A549 (cell line): ENCODE results near the gene PDP2.

Experiments
- EP300 ChIP-seq, 2 experiments: fragments of >200 bp; sonication (Bioruptor Twin); formaldehyde crosslinking; IDR thresholded peaks; 2 replicates in 1 of 2; 3 replicates in 1 of 2; pipeline ENCODE4 v1.6.1; 2016 to 2017
- HMGXB4 ChIP-seq: fragments of 250-450 bp; sonication (Bioruptor Pico); IDR thresholded peaks from 2 replicates; pipeline ENCODE4 v1.5.0; 2021; ENCODE audit warnings: mild to moderate bottlenecking, moderate library complexity, borderline replicate concordance
- JUN ChIP-seq, 2 experiments: fragments of >200 bp; sonication (Bioruptor Twin); formaldehyde crosslinking; IDR thresholded peaks; 2 replicates in 1 of 2; 3 replicates in 1 of 2; pipeline ENCODE4 v1.6.1; 2016 to 2017
- KDM1A ChIP-seq: fragments of 200-600 bp; sonication (generic); IDR thresholded peaks from 2 replicates; pipeline ENCODE4 v1.6.1; 2016; ENCODE audit warnings: low read depth, mild to moderate bottlenecking
- POLR2A ChIP-seq: IDR thresholded peaks from 2 replicates; pipeline ENCODE4 v1.6.1; 2012; ENCODE audit warnings: mild to moderate bottlenecking, low read length
- TP53 ChIP-seq: fragments of 250-450 bp; sonication (Bioruptor Pico); IDR thresholded peaks from 2 replicates; pipeline ENCODE4 v1.5.0; 2021; ENCODE audit warnings: mild to moderate bottlenecking, moderate library complexity
- ZC3H11A ChIP-seq: fragments of 450-650 bp; IDR thresholded peaks from 2 replicates; pipeline ENCODE4 v1.6.1; 2014; ENCODE audit warnings: antibody characterized with exemption, mild to moderate bottlenecking
- ZFP36 ChIP-seq: fragments of 450-650 bp; IDR thresholded peaks from 2 replicates; pipeline ENCODE4 v1.6.1; 2014; ENCODE audit warnings: borderline replicate concordance; ENCODE audit not compliant: partially characterized antibody
- TF ChIP-seq, protein P1 (sequence below): fragments of >200 bp; sonication (Bioruptor Twin); formaldehyde crosslinking; IDR thresholded peaks from 3 replicates; pipeline ENCODE4 v1.5.1; 2016

- TF ChIP-seq TP53 (CRISPR knock-in tag): no peak
- TF ChIP-seq, protein P1, sequence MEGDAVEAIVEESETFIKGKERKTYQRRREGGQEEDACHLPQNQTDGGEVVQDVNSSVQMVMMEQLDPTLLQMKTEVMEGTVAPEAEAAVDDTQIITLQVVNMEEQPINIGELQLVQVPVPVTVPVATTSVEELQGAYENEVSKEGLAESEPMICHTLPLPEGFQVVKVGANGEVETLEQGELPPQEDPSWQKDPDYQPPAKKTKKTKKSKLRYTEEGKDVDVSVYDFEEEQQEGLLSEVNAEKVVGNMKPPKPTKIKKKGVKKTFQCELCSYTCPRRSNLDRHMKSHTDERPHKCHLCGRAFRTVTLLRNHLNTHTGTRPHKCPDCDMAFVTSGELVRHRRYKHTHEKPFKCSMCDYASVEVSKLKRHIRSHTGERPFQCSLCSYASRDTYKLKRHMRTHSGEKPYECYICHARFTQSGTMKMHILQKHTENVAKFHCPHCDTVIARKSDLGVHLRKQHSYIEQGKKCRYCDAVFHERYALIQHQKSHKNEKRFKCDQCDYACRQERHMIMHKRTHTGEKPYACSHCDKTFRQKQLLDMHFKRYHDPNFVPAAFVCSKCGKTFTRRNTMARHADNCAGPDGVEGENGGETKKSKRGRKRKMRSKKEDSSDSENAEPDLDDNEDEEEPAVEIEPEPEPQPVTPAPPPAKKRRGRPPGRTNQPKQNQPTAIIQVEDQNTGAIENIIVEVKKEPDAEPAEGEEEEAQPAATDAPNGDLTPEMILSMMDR: no peak
- no peak for TF ChIP-seq HMGXB4
- no peak for TF ChIP-seq POLR2A
- TF ChIP-seq KDM1A: no peak
- TF ChIP-seq JUN (IDR thresholded peaks at IDR 0.05): no peak
- no peak for TF ChIP-seq EP300 (IDR thresholded peaks at IDR 0.05)
- no peak for TF ChIP-seq ZC3H11A
- TF ChIP-seq ZFP36: no peak
Measured at GRCh38 chr16:66940236-66940635, 59.9 kb downstream of the PDP2 start.
